ENCODE measurements around the gene CPT2. TPM values are rescaled to one million over a fixed set of nuclear protein-coding genes. Genes with fewer than 3 reads are reported as not detected.

The CPT2 gene
- total and polyA plus RNA-seq, 9 of the 15 experiments (the other 6 are each of a cell fraction or from before 2014, with no cell fraction given) = 7.6 to 25.1 (median 16.8) TPM

- TF ChIP-seq ZBTB49 (CRISPR knock-in tag; IDR thresholded peaks at IDR 0.05; ENCODE audit: borderline replicate concordance) (no peak), GATAD2A (IDR thresholded peaks at IDR 0.05) (no peak), CC2D1A (IDR thresholded peaks at IDR 0.05) (no peak), ID3 (CRISPR knock-in tag; IDR thresholded peaks at IDR 0.05) (no peak), ID3 (tag; IDR thresholded peaks at IDR 0.05) (no peak), NFYB (IDR thresholded peaks at IDR 0.05; ENCODE audit: extremely low read depth, insufficient read length) (no peak), MED1 (CRISPR knock-in tag; IDR thresholded peaks at IDR 0.05; ENCODE audit: borderline replicate concordance) (no peak), DPF2 (IDR thresholded peaks at IDR 0.05) (peak; percentile 67; the same call in 1 of the 2 replicates), CBX5 (IDR thresholded peaks at IDR 0.05; ENCODE audit: borderline replicate concordance, low read depth) (no peak), CHAMP1 (IDR thresholded peaks at IDR 0.05) (no peak), SMARCC2 (IDR thresholded peaks at IDR 0.05; ENCODE audit: low read depth) (no peak), HMGN3 (IDR thresholded peaks at IDR 0.05; ENCODE audit: borderline replicate concordance, extremely low read depth, insufficient read length, low read depth, low read length) (peak; percentile 95), NKRF (IDR thresholded peaks at IDR 0.05; ENCODE audit: borderline replicate concordance) (no peak), E4F1 (CRISPR knock-in tag; IDR thresholded peaks at IDR 0.05; ENCODE audit: borderline replicate concordance) (no peak), MYNN (IDR thresholded peaks at IDR 0.05) (no peak), MYNN (CRISPR knock-in tag; IDR thresholded peaks at IDR 0.05) (no peak), SETDB1 (IDR thresholded peaks at IDR 0.05; ENCODE audit: low read length) (no peak), SRF (CRISPR knock-in tag; IDR thresholded peaks at IDR 0.05) (peak in 1 of 2 experiments; percentile 91; a peak in 2 of 4 replicates)
Measured at GRCh38 chr1:53196485-53197290, at the start of gene CPT2 (continued).
